HCT116 (cell line): ENCODE measurements around the gene ROR2.

Source experiments
- EZH2 ChIP-seq: fragments of 200-600 bp; sonication (generic); IDR thresholded peaks from 2 replicates; pipeline ENCODE4 v1.6.1; 2017; ENCODE audit warnings: antibody characterized with exemption, mixed run types
- EZH2phosphoT487 ChIP-seq: fragments of 200-600 bp; IDR thresholded peaks from 2 replicates; pipeline ENCODE4 v1.6.1; 2018; ENCODE audit warnings: antibody characterized with exemption, borderline replicate concordance
- POLR2A ChIP-seq: IDR thresholded peaks from 2 replicates; pipeline ENCODE4 v1.7.0; 2011; ENCODE audit warnings: borderline replicate concordance; ENCODE audit not compliant: insufficient read depth, insufficient read length; ENCODE audit errors: extremely low read depth
- POLR2AphosphoS5 ChIP-seq: IDR thresholded peaks from 2 replicates; pipeline ENCODE4 v1.6.1; 2011; ENCODE audit warnings: mild to moderate bottlenecking, low read depth, low read length, moderate library complexity
- TCF7L2 ChIP-seq: IDR thresholded peaks from 2 replicates; pipeline ENCODE4 v1.7.0; 2011; ENCODE audit warnings: borderline replicate concordance, inconsistent platforms; ENCODE audit not compliant: insufficient read depth, insufficient read length; ENCODE audit errors: extremely low read depth
- ZNF274 ChIP-seq: fragments of 200-500 bp; sonication (Bioruptor generic); IDR thresholded peaks from 2 replicates; pipeline ENCODE4 v1.6.1; 2014; ENCODE audit warnings: mild to moderate bottlenecking, low read depth, low read length, inconsistent platforms
- TF ChIP-seq, protein P1 (sequence below), 3 experiments: fragments of 200-600 bp in 1 of 3; sonication (generic) in 1 of 3; IDR thresholded peaks in 2 of 3; conservative IDR thresholded peaks in 1 of 3; 2 replicates each; pipeline ENCODE4 v1.5.1; 2012 to 2017; ENCODE audit warnings: low read depth in 2 of 3, low read length in 2 of 3, antibody characterized with exemption in 1 of 3, borderline replicate concordance in 1 of 3, control low read depth in 1 of 3, mild to moderate bottlenecking in 1 of 3, mixed read lengths in 1 of 3, mixed run types in 1 of 3, moderate library complexity in 1 of 3; ENCODE audit not compliant: insufficient read depth in 1 of 3

DNA sequence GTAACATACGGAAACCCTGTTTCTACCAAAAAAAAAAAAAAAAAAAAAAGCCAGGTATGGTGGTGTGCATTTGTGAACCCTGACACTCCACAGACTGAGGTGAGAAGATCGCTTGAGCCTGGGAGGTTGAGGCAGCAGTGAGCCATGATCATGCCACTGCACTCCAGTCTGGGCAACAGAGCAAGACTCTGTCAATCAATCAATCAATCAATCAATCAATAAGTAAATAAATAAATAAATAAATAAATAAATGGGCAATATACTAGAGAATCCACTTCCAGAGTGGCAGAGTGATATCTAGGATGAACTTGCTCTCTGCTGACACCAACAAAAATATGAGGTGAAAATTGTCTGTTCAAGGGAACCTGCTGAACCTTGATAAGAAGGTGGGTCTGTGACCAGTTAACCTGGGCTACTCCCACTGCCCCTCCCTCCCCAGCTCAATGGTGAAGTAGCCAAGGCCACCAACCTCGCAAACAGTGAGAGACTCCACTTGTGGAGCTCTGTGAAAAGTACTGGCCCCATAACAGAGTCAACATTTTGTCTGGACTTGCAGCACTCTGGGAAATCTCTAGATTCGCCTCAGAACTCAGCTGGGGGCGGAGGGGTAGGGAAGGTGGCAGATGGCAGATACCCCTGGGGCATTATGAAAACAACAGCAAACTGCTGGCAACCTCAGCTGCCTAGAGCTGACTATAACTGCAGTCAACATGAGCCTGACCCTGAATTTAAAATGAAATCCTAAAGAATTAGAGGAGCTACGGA is 163.7 kb downstream of the ROR2 start:
- TF ChIP-seq TCF7L2 (no peak), EZH2 (no peak), EZH2phosphoT487 (no peak), POLR2A (no peak), POLR2AphosphoS5 (no peak), ZNF274 (no peak)
- TF ChIP-seq, protein P1, sequence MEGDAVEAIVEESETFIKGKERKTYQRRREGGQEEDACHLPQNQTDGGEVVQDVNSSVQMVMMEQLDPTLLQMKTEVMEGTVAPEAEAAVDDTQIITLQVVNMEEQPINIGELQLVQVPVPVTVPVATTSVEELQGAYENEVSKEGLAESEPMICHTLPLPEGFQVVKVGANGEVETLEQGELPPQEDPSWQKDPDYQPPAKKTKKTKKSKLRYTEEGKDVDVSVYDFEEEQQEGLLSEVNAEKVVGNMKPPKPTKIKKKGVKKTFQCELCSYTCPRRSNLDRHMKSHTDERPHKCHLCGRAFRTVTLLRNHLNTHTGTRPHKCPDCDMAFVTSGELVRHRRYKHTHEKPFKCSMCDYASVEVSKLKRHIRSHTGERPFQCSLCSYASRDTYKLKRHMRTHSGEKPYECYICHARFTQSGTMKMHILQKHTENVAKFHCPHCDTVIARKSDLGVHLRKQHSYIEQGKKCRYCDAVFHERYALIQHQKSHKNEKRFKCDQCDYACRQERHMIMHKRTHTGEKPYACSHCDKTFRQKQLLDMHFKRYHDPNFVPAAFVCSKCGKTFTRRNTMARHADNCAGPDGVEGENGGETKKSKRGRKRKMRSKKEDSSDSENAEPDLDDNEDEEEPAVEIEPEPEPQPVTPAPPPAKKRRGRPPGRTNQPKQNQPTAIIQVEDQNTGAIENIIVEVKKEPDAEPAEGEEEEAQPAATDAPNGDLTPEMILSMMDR (IDR thresholded peaks at IDR 0.05 in 2 of 3, conservative IDR thresholded peaks at IDR 0.05 in 1 of 3; ENCODE audit: borderline replicate concordance in 1 of 3, insufficient read depth in 1 of 3, low read depth in 2 of 3, low read length in 2 of 3), result no peak
